Endothelial cell of umbilical vein (primary cell): ENCODE measurements around the gene CRYGS. TPM values are rescaled to one million over a fixed set of nuclear protein-coding genes. Genes with fewer than 3 reads are reported as not detected.

ENCODE experiments used
- BruUV-seq: library from RNA; stranded (reverse); fragments of 400-500 nt; replicated peaks from 2 replicates; lab custom pipeline; 2021; lab: Mats Ljungman, UMichigan
- CTCF ChIA-PET: fragments of 300-600, 350-600 bp; sonication (Branson Sonifier 250); formaldehyde crosslinking; loops from one replicate; lab custom pipeline; 2021; ENCODE audit warnings: antibody characterized with exemption, inconsistent platforms; lab: Charles Lee
- POLR2A ChIA-PET: fragments of 300-600, 350-600 bp; sonication (Branson Sonifier 250); formaldehyde crosslinking; loops from one replicate; lab custom pipeline; 2021; ENCODE audit warnings: antibody characterized with exemption, inconsistent platforms; lab: Charles Lee
- DNase-seq: peaks from one replicate; pipeline ENCODE4 v3.0.0-alpha.2; 2011; ENCODE audit warnings: low read depth, low spot score
- FAIRE-seq: peaks from 2 replicates; lab custom pipeline; 2011; peaks lifted over from hg19 to GRCh38; lab: Jason Lieb, UNC
- H2AFZ ChIP-seq: 2 replicates; pipeline ENCODE4 v1.6.0; 2012; ENCODE audit warnings: low read depth, low read length, control low read depth, inconsistent platforms
- H3K27ac ChIP-seq: 2 replicates; pipeline ENCODE4 v1.5.1; 2011; ENCODE audit warnings: low read depth, mild to moderate bottlenecking, control low read depth, low read length, moderate library complexity; ENCODE audit not compliant: insufficient read depth
- H3K27me3 ChIP-seq, 2 experiments: 2 replicates each; pipeline versions ENCODE4 v1.6.0 to v1.6.1; 2011; ENCODE audit warnings: low read length in 2 of 2, mixed read lengths in 1 of 2; ENCODE audit not compliant: control insufficient read depth in 2 of 2, insufficient read depth in 2 of 2
- H3K36me3 ChIP-seq, 2 experiments: 2 replicates in 1 of 2; 3 replicates in 1 of 2; pipeline ENCODE4 v1.5.1; 2011; ENCODE audit warnings: low read length in 2 of 2, mild to moderate bottlenecking in 1 of 2, moderate library complexity in 1 of 2; ENCODE audit not compliant: control insufficient read depth in 2 of 2, insufficient read depth in 2 of 2; ENCODE audit errors: extremely low read depth in 1 of 2
- H3K4me1 ChIP-seq: 3 replicates; pipeline ENCODE4 v1.5.1; 2011; ENCODE audit warnings: mild to moderate bottlenecking, low read length; ENCODE audit not compliant: control insufficient read depth, insufficient read depth; ENCODE audit errors: extremely low read depth
- H3K4me2 ChIP-seq: 2 replicates; pipeline ENCODE4 v1.6.1; 2011; ENCODE audit warnings: low read length, control low read depth, mixed read lengths; ENCODE audit not compliant: insufficient read depth
- H3K4me3 ChIP-seq, 3 experiments: fragments of 200-600 bp in 1 of 3; sonication (generic), shearing (Covaris generic) in 1 of 3; replicated peaks in 1 of 3; 2 replicates each; pipeline ENCODE4 v1.5.1; 2011 to 2016; ENCODE audit warnings: control low read depth in 3 of 3, low read length in 3 of 3, mild to moderate bottlenecking in 2 of 3, inconsistent platforms in 1 of 3, low read depth in 1 of 3, moderate library complexity in 1 of 3; ENCODE audit not compliant: insufficient read depth in 1 of 3
- H3K79me2 ChIP-seq: 2 replicates; pipeline ENCODE4 v1.6.0; 2012; ENCODE audit warnings: low read length, inconsistent platforms; ENCODE audit not compliant: control insufficient read depth, insufficient read depth
- H3K9ac ChIP-seq: replicated peaks from 2 replicates; pipeline ENCODE3; 2011; ENCODE audit warnings: low read length, control low read depth; ENCODE audit not compliant: insufficient read depth; ENCODE audit errors: extremely low read depth
- H3K9me1 ChIP-seq: replicated peaks from 3 replicates; pipeline ENCODE4 v1.6.0; 2011; ENCODE audit warnings: mild to moderate bottlenecking, low read length; ENCODE audit not compliant: control insufficient read depth, insufficient read depth; ENCODE audit errors: extremely low read depth
- H3K9me3 ChIP-seq: replicated peaks from 2 replicates; pipeline ENCODE4 v1.5.1; 2012; ENCODE audit warnings: low read length, inconsistent platforms; ENCODE audit not compliant: control insufficient read depth, insufficient read depth
- H4K20me1 ChIP-seq: replicated peaks from 2 replicates; pipeline ENCODE3; 2011; ENCODE audit warnings: mild to moderate bottlenecking, low read length; ENCODE audit not compliant: control insufficient read depth, insufficient read depth; ENCODE audit errors: extremely low read depth
- CTCF ChIP-seq, 2 donors: IDR thresholded peaks; 1 replicate in 1 of 2; 2 replicates in 1 of 2; pipeline ENCODE4 v1.5.1; 2011; ENCODE audit warnings: low read length in 2 of 2, mild to moderate bottlenecking in 2 of 2, moderate library complexity in 2 of 2, control low read depth in 1 of 2, inconsistent platforms in 1 of 2, low read depth in 1 of 2; ENCODE audit not compliant: insufficient read depth in 1 of 2; ENCODE audit errors: extremely low read depth in 1 of 2
- EZH2 ChIP-seq: IDR thresholded peaks from 2 replicates; pipeline ENCODE4 v1.6.1; 2012; ENCODE audit warnings: borderline replicate concordance, low read depth, mild to moderate bottlenecking, moderate library complexity, low read length, inconsistent platforms; ENCODE audit not compliant: severe bottlenecking
- FOS ChIP-seq: IDR thresholded peaks from 2 replicates; pipeline ENCODE4 v1.6.1; 2011; ENCODE audit warnings: mild to moderate bottlenecking, low read length, moderate library complexity, borderline replicate concordance; ENCODE audit not compliant: insufficient read depth
- GATA2 ChIP-seq: IDR thresholded peaks from 2 replicates; pipeline ENCODE4 v1.7.0; 2011; ENCODE audit warnings: low read depth, mild to moderate bottlenecking, moderate library complexity, mixed read lengths, low read length; ENCODE audit not compliant: insufficient read length, insufficient read depth
- JUN ChIP-seq: IDR thresholded peaks from 2 replicates; pipeline ENCODE4 v1.6.1; 2011; ENCODE audit warnings: borderline replicate concordance, low read depth; ENCODE audit not compliant: insufficient read length, insufficient read depth
- MAX ChIP-seq: IDR thresholded peaks from 2 replicates; pipeline ENCODE4 v1.6.1; 2011; ENCODE audit not compliant: insufficient read depth, insufficient read length
- MYC ChIP-seq: IDR thresholded peaks from one replicate; pipeline ENCODE4 v1.6.1; 2011; ENCODE audit warnings: mild to moderate bottlenecking, low read depth, low read length
- POLR2A ChIP-seq: IDR thresholded peaks from 2 replicates; pipeline ENCODE4 v1.6.1; 2012; ENCODE audit warnings: low read depth, mild to moderate bottlenecking, control low read depth, low read length
- POLR2AphosphoS5 ChIP-seq: IDR thresholded peaks from 2 replicates; pipeline ENCODE4 v1.6.1; 2012; ENCODE audit warnings: low read depth, mild to moderate bottlenecking, control low read depth, low read length, moderate library complexity; ENCODE audit not compliant: insufficient read depth
- dilution Hi-C: fragments of 300-500 bp; cut with MboI; formaldehyde crosslinking; loops from one replicate; pipeline ENCODE4 v1.15.0; 2019; ENCODE audit warnings: low sequenced_read_pairs; ENCODE audit not compliant: extremely low pct_ligation_motif_present
- intact Hi-C: fragments of 100-400 bp; cut with micrococcal nuclease; formaldehyde crosslinking; loops from one replicate; pipeline ENCODE4 v1.10.0; 2022
- polyA plus RNA-seq, 4 experiments: library from polyadenylated mRNA; depleted of rRNA in 3 of 4; stranded (reverse) in 3 of 4; unstranded in 1 of 4; fragments of >200 nt; gene quantifications; 2 replicates each; pipeline versions ENCODE4 v1.2.1 to v1.2.3, GENCODE V29; 2011 to 2012; ENCODE audit warnings: missing spikeins in 1 of 4
- total RNA-seq: library from RNA; stranded (reverse); gene quantifications from 2 replicates; pipeline ENCODE4 v1.2.3, GENCODE V29; 2021

CRYGS gene
- total and polyA plus RNA-seq, 2 donors (not counting 3 experiments of a cell fraction or from before 2014, with no cell fraction given), result 5.0 TPM

GRCh38 chr3:186510374-186511079 lies 33.7 kb downstream of the CRYGS start:
- no peak overlapping the region for H3K4me3 ChIP-seq
- DNase-seq (no peak), FAIRE-seq (no peak)
- no peaks in the 10 kb centered on the region for H3K36me3 ChIP-seq
- CTCF ChIA-PET, result no interaction called here
- H2AFZ ChIP-seq, result no peak overlapping the region
- no peak overlapping the region for H3K4me2 ChIP-seq
- POLR2A ChIA-PET, result no interaction called here
- H3K9me3 ChIP-seq, result no peaks in the 10 kb centered on the region
- TF ChIP-seq CTCF (IDR thresholded peaks at IDR 0.05; ENCODE audit: extremely low read depth in 1 of 2, insufficient read depth in 1 of 2, low read depth in 1 of 2, low read length in 2 of 2) (no peak), GATA2 (no peak), FOS (no peak), POLR2A (no peak), EZH2 (no peak), JUN (no peak), POLR2AphosphoS5 (no peak), MYC (no peak), MAX (no peak)
- H4K20me1 ChIP-seq, result no peaks in the 10 kb centered on the region
- no peak overlapping the region for H3K27ac ChIP-seq
- no peaks in the 10 kb centered on the region for H3K4me1 ChIP-seq
- no peak overlapping the region for H3K9ac ChIP-seq
- dilution Hi-C loops (no loop called here), intact Hi-C loops (no loop called here)
- H3K27me3 ChIP-seq, result peaks cover 0 to 2% of the 10 kb centered on the region in 2 experiments
- no TSS peak for BruUV-seq
- no peaks in the 10 kb centered on the region for H3K9me1 ChIP-seq
- H3K79me2 ChIP-seq, result no peaks in the 10 kb centered on the region
